Keratinocyte (primary cell): ENCODE data around the gene FBRS.

Experiments
- CTCF ChIP-seq, 3 experiments: IDR thresholded peaks in 1 of 3; conservative IDR thresholded peaks in 1 of 3; optimal IDR thresholded peaks in 1 of 3; 2 replicates in 2 of 3; 3 replicates in 1 of 3; pipeline versions ENCODE3 to v1.5.1; 2011; ENCODE audit warnings: low read length in 3 of 3, mild to moderate bottlenecking in 3 of 3, moderate library complexity in 2 of 3, control low read depth in 1 of 3, inconsistent platforms in 1 of 3; ENCODE audit not compliant: insufficient read depth in 2 of 3; ENCODE audit errors: extremely low read depth in 1 of 3
- EZH2 ChIP-seq: IDR thresholded peaks from one replicate; pipeline ENCODE4 v1.6.1; 2012; ENCODE audit warnings: inconsistent platforms, mild to moderate bottlenecking, low read length, moderate library complexity

GRCh38 chr16:30633526-30633925 lies 24.7 kb upstream of the FBRS start:
- TF ChIP-seq CTCF (optimal IDR thresholded peaks at IDR 0.05 in 1 of 3, IDR thresholded peaks at IDR 0.05 in 1 of 3, conservative IDR thresholded peaks at IDR 0.05 in 1 of 3; ENCODE audit: extremely low read depth in 1 of 3, insufficient read depth in 2 of 3, low read length in 3 of 3), result no peak
- TF ChIP-seq EZH2, result no peak
